ENCODE measurements around the gene TXNL4B. TPM values are rescaled to one million over a fixed set of nuclear protein-coding genes. Genes with fewer than 3 reads are reported as not detected.

Gene TXNL4B
- total RNA-seq, 1 experiment from 2014 or later: 9.9 TPM

- Histone ChIP-seq H2AK5ac (ENCODE audit: insufficient read length, low read length) (no peak overlapping the region), H3K4ac (ENCODE audit: low read depth, low read length) (no peak overlapping the region), H3K56ac (ENCODE audit: insufficient read length, low read depth, low read length) (no peak overlapping the region), H3K4me1 (ENCODE audit: insufficient read depth, low read length) (no peaks in the 10 kb centered on the region; the same call in 1 of the 2 replicates), H4K20me1 (ENCODE audit: control insufficient read depth, insufficient read depth, insufficient read length) (no peaks in the 10 kb centered on the region), H4K8ac (replicated peaks; ENCODE audit: insufficient read length, low read depth, low read length) (no peak overlapping the region), H3K23ac (ENCODE audit: insufficient read length, low read depth, low read length) (no peak overlapping the region), H3K79me1 (ENCODE audit: insufficient read depth, low read depth, low read length, poor library complexity, severe bottlenecking) (no peaks in the 10 kb centered on the region), H2AFZ (ENCODE audit: low read length) (no peak overlapping the region), H2BK15ac (ENCODE audit: low read depth, low read length) (no peak overlapping the region), H2BK20ac (ENCODE audit: low read depth, low read length, poor library complexity, severe bottlenecking) (no peak overlapping the region), H3K9ac (ENCODE audit: extremely low read depth, insufficient read length, low read length) (no peak overlapping the region), H3K14ac (ENCODE audit: insufficient read depth, low read length) (peak overlapping the region; percentile 42; the same call in 1 of the 2 replicates), H3K18ac (ENCODE audit: insufficient read length, low read depth, low read length) (no peak overlapping the region), H2BK5ac (ENCODE audit: insufficient read length, low read length) (no peak overlapping the region), H3K79me2 (ENCODE audit: insufficient read depth, low read length) (no peaks in the 10 kb centered on the region), H4K5ac (ENCODE audit: insufficient read length, low read depth, low read length) (no peak overlapping the region), H3K27ac (ENCODE audit: insufficient read length, low read depth, low read length) (no peak overlapping the region), H2BK120ac (ENCODE audit: low read depth, low read length, poor library complexity, severe bottlenecking) (no peak overlapping the region), H3K27me3 (ENCODE audit: insufficient read depth, low read length) (no peaks in the 10 kb centered on the region), H4K91ac (ENCODE audit: insufficient read length, low read depth, low read length) (no peak overlapping the region), H3T11ph (ENCODE audit: low read length) (no peak overlapping the region), H3K9me3 (ENCODE audit: control insufficient read depth, low read depth, low read length) (no peaks in the 10 kb centered on the region), H2BK12ac (ENCODE audit: insufficient read length, low read depth, low read length) (no peak overlapping the region), H3K23me2 (ENCODE audit: insufficient read length, low read depth, low read length, poor library complexity, severe bottlenecking) (no peaks in the 10 kb centered on the region), H3K4me2 (ENCODE audit: insufficient read depth, insufficient read length, low read length) (no peak overlapping the region)
- peak; percentile 89 for TF ChIP-seq CTCF (conservative IDR thresholded peaks at IDR 0.05)
- H3K27ac Mint-ChIP-seq: peak overlapping the region in 2 of 3 experiments; percentile 2 to 56; a peak in 4 of 7 replicates
- no peaks in the 10 kb centered on the region for H3K9me3 Mint-ChIP-seq
- H3K4me3 Mint-ChIP-seq: no peak overlapping the region
- no CpG with 5 or more reads among the region's 13 CpGs for WGBS (ENCODE audit: extremely low coverage, insufficient read length, low lambda C conversion rate)
- H3K27me3 Mint-ChIP-seq (ENCODE audit: low read depth): no peaks in the 10 kb centered on the region
- DNase-seq: peak; percentile 89
- peaks cover 18 to 20% of the 10 kb centered on the region in 2 experiments for H3K4me1 Mint-ChIP-seq
- no peaks in the 10 kb centered on the region for H3K36me3 Mint-ChIP-seq (ENCODE audit: insufficient read depth in 1 of 3, low read depth in 3 of 3)
Measured at GRCh38 chr16:72124761-72125634, 31.6 kb upstream of the TXNL4B start.

Data from H9 (cell line).